Measurements from ENCODE around the gene C9orf153. TPM values are rescaled to one million over a fixed set of nuclear protein-coding genes. Genes with fewer than 3 reads are reported as not detected.

The C9orf153 gene
- total RNA-seq, 2 donors from 2014 or later = 0.68 to 0.92 TPM

GRCh38 chr9:86217076-86217755, 42.2 kb downstream of the C9orf153 start:
- no peak overlapping the region for H3K27ac ChIP-seq
- no peaks in the 10 kb centered on the region for H3K36me3 ChIP-seq
- H3K4me3 ChIP-seq = no peak overlapping the region
- no peaks in the 10 kb centered on the region for H3K9me3 ChIP-seq
- H3K4me1 ChIP-seq (ENCODE audit: control insufficient read depth in 1 of 2, low read depth in 2 of 2) = no peaks in the 10 kb centered on the region
- DNase-seq (ENCODE audit: low spot score) = no peak
- no peak for TF ChIP-seq CTCF (IDR thresholded peaks at IDR 0.05)
- ATAC-seq (ENCODE audit: insufficient number of reproducible peaks, low FRiP score, low read depth) = no peak
- H3K27me3 ChIP-seq (replicated peaks; ENCODE audit: insufficient read depth) = no peaks in the 10 kb centered on the region

- no peak for ATAC-seq (ENCODE audit: insufficient number of reproducible peaks, low FRiP score, low read depth)
- H3K36me3 ChIP-seq = no peaks in the 10 kb centered on the region
Observed at GRCh38 chr9:86207193-86207592, 52.3 kb downstream of the C9orf153 start.

GRCh38 chr9:86202338-86202882, 57.0 kb downstream of the C9orf153 start:
- Histone ChIP-seq H3K9me3 (no peaks in the 10 kb centered on the region), H3K27me3 (replicated peaks; ENCODE audit: insufficient read depth) (no peaks in the 10 kb centered on the region), H3K4me1 (ENCODE audit: control insufficient read depth in 1 of 2, low read depth in 2 of 2) (no peaks in the 10 kb centered on the region), H3K27ac (no peak overlapping the region), H3K36me3 (no peaks in the 10 kb centered on the region), H3K4me3 (no peak overlapping the region)
- DNase-seq (ENCODE audit: low spot score) (no peak), ATAC-seq (ENCODE audit: insufficient number of reproducible peaks, low FRiP score, low read depth) (peak; percentile 65)
- TF ChIP-seq CTCF (IDR thresholded peaks at IDR 0.05) = peak; percentile 48

More at GRCh38 chr9:86207193-86207592, 52.3 kb downstream of the C9orf153 start:
- no peaks in the 10 kb centered on the region for H3K9me3 ChIP-seq
- TF ChIP-seq CTCF (IDR thresholded peaks at IDR 0.05) = no peak
- DNase-seq (ENCODE audit: low spot score) = no peak
- H3K27me3 ChIP-seq (replicated peaks; ENCODE audit: insufficient read depth) = no peaks in the 10 kb centered on the region
- no peaks in the 10 kb centered on the region for H3K4me1 ChIP-seq (ENCODE audit: control insufficient read depth in 1 of 2, low read depth in 2 of 2)
- no peak overlapping the region for H3K4me3 ChIP-seq
- no peak overlapping the region for H3K27ac ChIP-seq

- Histone ChIP-seq H3K36me3 (no peaks in the 10 kb centered on the region), H3K9me3 (no peaks in the 10 kb centered on the region), H3K4me1 (ENCODE audit: control insufficient read depth in 1 of 2, low read depth in 2 of 2) (no peaks in the 10 kb centered on the region), H3K4me3 (no peak overlapping the region), H3K27me3 (replicated peaks; ENCODE audit: insufficient read depth) (no peaks in the 10 kb centered on the region), H3K27ac (no peak overlapping the region)
- DNase-seq (ENCODE audit: low spot score) (no peak), ATAC-seq (ENCODE audit: insufficient number of reproducible peaks, low FRiP score, low read depth) (no peak)
- TF ChIP-seq CTCF (IDR thresholded peaks at IDR 0.05) = no peak
Observed at GRCh38 chr9:86201474-86202337, 57.8 kb downstream of the C9orf153 start.

- Histone ChIP-seq H3K9me3 (no peaks in the 10 kb centered on the region), H3K27ac (no peak overlapping the region), H3K4me3 (no peak overlapping the region), H3K27me3 (replicated peaks; ENCODE audit: insufficient read depth) (no peaks in the 10 kb centered on the region), H3K36me3 (no peaks in the 10 kb centered on the region), H3K4me1 (ENCODE audit: control insufficient read depth in 1 of 2, low read depth in 2 of 2) (no peaks in the 10 kb centered on the region)
- no peak for DNase-seq (ENCODE audit: low spot score)
- ATAC-seq (ENCODE audit: insufficient number of reproducible peaks, low FRiP score, low read depth) = no peak
- no peak for TF ChIP-seq CTCF (IDR thresholded peaks at IDR 0.05)
Observed at GRCh38 chr9:86200599-86201162, 58.8 kb downstream of the C9orf153 start.
